Chondrocyte (in vitro differentiated cells): ENCODE measurements around the gene ZSCAN16. TPM values are rescaled to one million over a fixed set of nuclear protein-coding genes. Genes with fewer than 3 reads are reported as not detected.
A peak's percentile ranks its signal among the peaks of the same experiment; 100 is the strongest.

Experiments
- DNase-seq: peaks from one replicate; pipeline ENCODE4 v3.0.0; 2021; ENCODE audit warnings: mixed read lengths, low spot score
- H3K27ac Mint-ChIP-seq: one replicate; pipeline ENCODE4 v1.8.0; 2021; ENCODE audit warnings: mild to moderate bottlenecking, moderate library complexity, mixed read lengths; ENCODE audit not compliant: unreplicated experiment
- H3K27me3 Mint-ChIP-seq: 2 replicates; pipeline ENCODE4 v1.8.0; 2021; ENCODE audit warnings: low read depth, mixed read lengths
- H3K36me3 Mint-ChIP-seq: 2 replicates; pipeline ENCODE4 v1.8.0; 2021; ENCODE audit warnings: low read depth, mixed read lengths
- H3K4me1 Mint-ChIP-seq: 2 replicates; pipeline ENCODE4 v1.8.0; 2021; ENCODE audit warnings: low read depth, mild to moderate bottlenecking, mixed read lengths
- H3K4me3 Mint-ChIP-seq: one replicate; pipeline ENCODE4 v1.8.0; 2021; ENCODE audit warnings: mild to moderate bottlenecking, moderate library complexity, mixed read lengths; ENCODE audit not compliant: unreplicated experiment
- H3K9me3 Mint-ChIP-seq: 2 replicates; pipeline ENCODE4 v1.8.0; 2021; ENCODE audit warnings: low read depth, mixed read lengths
- CTCF ChIP-seq: fragments of 200-600 bp; sonication (generic); IDR thresholded peaks from 2 replicates; pipeline ENCODE4 v1.5.0; 2021; ENCODE audit warnings: antibody characterized with exemption, mild to moderate bottlenecking, moderate library complexity
- total RNA-seq: library from RNA; stranded (reverse); gene quantifications from 3 replicates; pipeline ENCODE4 v1.2.1, GENCODE V29; 2021

Gene ZSCAN16
- total RNA-seq, 1 donor from 2014 or later: 3.0 TPM

- peak; percentile 77 for TF ChIP-seq CTCF
- Mint-ChIP-seq H3K27ac (peak overlapping the region; percentile 53), H3K4me1 (peaks cover 44% of the 10 kb centered on the region), H3K36me3 (peaks cover 3% of the 10 kb centered on the region), H3K9me3 (no peaks in the 10 kb centered on the region), H3K4me3 (no peak overlapping the region), H3K27me3 (no peaks in the 10 kb centered on the region)
- DNase-seq: no peak
Observed at GRCh38 chr6:28134015-28134414, 9.6 kb downstream of the ZSCAN16 start.

DNA sequence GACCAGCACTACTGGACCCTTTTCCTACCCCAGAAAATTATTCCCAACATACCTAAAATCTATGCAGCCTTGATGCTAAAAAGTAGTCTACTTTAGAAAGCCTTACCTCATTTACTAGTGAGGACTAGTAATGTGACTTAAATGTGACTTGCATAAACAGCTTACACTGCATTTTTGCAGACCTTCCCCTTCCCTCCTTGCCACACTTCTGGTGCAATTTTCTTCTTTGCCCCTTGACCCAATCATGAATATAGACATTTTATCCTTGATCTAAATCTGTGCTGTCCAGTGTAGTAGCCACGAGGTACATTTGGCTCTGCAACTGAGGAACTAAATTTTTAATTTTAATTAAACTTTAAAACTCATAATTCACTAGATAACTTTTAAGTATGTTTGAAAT is 10.3 kb downstream of the ZSCAN16 start:
- no peak for TF ChIP-seq CTCF
- H3K27ac Mint-ChIP-seq: no peak overlapping the region
- DNase-seq: no peak
- no peaks in the 10 kb centered on the region for H3K9me3 Mint-ChIP-seq
- H3K4me1 Mint-ChIP-seq: peaks cover 44% of the 10 kb centered on the region
- no peak overlapping the region for H3K4me3 Mint-ChIP-seq
- no peaks in the 10 kb centered on the region for H3K27me3 Mint-ChIP-seq
- peaks cover 3% of the 10 kb centered on the region for H3K36me3 Mint-ChIP-seq

DNA sequence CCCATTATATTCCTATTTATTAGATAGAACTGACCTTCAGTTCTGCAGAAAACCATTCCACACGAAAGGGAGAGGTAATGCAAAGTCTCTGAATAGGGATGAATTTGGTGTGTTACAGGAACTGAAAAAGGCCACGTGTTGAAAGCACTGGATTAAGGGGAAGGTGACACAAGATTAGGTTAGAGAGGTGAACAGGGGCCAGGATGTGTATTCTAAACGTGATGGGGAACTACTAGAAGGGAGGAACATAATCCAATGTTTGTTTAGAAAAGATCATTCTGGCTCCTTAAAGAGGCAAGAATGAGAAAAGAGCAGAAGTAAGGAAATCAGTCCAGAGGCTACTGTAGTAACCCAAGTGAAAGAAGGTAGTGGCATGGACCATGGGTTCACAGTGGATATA is 11.0 kb downstream of the ZSCAN16 start:
- DNase-seq: no peak
- H3K4me3 Mint-ChIP-seq: peak overlapping the region; percentile 98
- H3K36me3 Mint-ChIP-seq: peaks cover 3% of the 10 kb centered on the region
- peak overlapping the region; percentile 14 for H3K27ac Mint-ChIP-seq
- no peaks in the 10 kb centered on the region for H3K9me3 Mint-ChIP-seq
- no peaks in the 10 kb centered on the region for H3K27me3 Mint-ChIP-seq
- TF ChIP-seq CTCF: no peak
- peaks cover 44% of the 10 kb centered on the region for H3K4me1 Mint-ChIP-seq

GRCh38 chr6:28136585-28137504 is 12.4 kb downstream of the ZSCAN16 start:
- peak; percentile 3 for TF ChIP-seq CTCF
- Mint-ChIP-seq H3K36me3 (peaks cover 3% of the 10 kb centered on the region), H3K9me3 (no peaks in the 10 kb centered on the region), H3K27me3 (no peaks in the 10 kb centered on the region), H3K27ac (peak overlapping the region; percentile 98), H3K4me3 (peak overlapping the region; percentile 98), H3K4me1 (peaks cover 46% of the 10 kb centered on the region)
- peak; percentile 91 for DNase-seq

GRCh38 chr6:28137505-28137981 is 13.1 kb downstream of the ZSCAN16 start:
- Mint-ChIP-seq H3K36me3 (peaks cover 3% of the 10 kb centered on the region), H3K27me3 (no peaks in the 10 kb centered on the region), H3K4me3 (peak overlapping the region; percentile 98), H3K27ac (peak overlapping the region; percentile 98), H3K9me3 (no peaks in the 10 kb centered on the region), H3K4me1 (peaks cover 52% of the 10 kb centered on the region)
- TF ChIP-seq CTCF: no peak
- DNase-seq: no peak
